NCI-H2107 (cell line): ENCODE results near the gene CDH13.

Experiments
- DNase-seq: peaks from one replicate; lab custom pipeline; 2025; lab: John Stamatoyannopoulos, UW

CDH13 gene

GRCh38 chr16:82748026-82748425, 121.3 kb downstream of the CDH13 start:
- no peak for DNase-seq

- no peak for DNase-seq
Observed at GRCh38 chr16:82750068-82750467, 123.3 kb downstream of the CDH13 start.

- DNase-seq, result no peak
Observed at GRCh38 chr16:82751020-82751419, 124.3 kb downstream of the CDH13 start.

GRCh38 chr16:82752172-82752571, 125.4 kb downstream of the CDH13 start:
- DNase-seq, result no peak

GRCh38 chr16:82753821-82754220, 127.1 kb downstream of the CDH13 start:
- no peak for DNase-seq

GRCh38 chr16:82754716-82755513, 128.1 kb downstream of the CDH13 start:
- no peak for DNase-seq

- no peak for DNase-seq
Observed at GRCh38 chr16:82755570-82756282, 129.0 kb downstream of the CDH13 start.

- no peak for DNase-seq
Observed at GRCh38 chr16:82756283-82756599, 129.5 kb downstream of the CDH13 start.

- DNase-seq, result no peak
Observed at GRCh38 chr16:82758406-82758805, 131.6 kb downstream of the CDH13 start.

GRCh38 chr16:82758904-82759303, 132.1 kb downstream of the CDH13 start:
- no peak for DNase-seq

GRCh38 chr16:82761236-82761635, 134.5 kb downstream of the CDH13 start:
- no peak for DNase-seq

- DNase-seq, result no peak
Observed at GRCh38 chr16:82761858-82762257, 135.1 kb downstream of the CDH13 start.

GRCh38 chr16:82763371-82763770, 136.6 kb downstream of the CDH13 start:
- no peak for DNase-seq

- DNase-seq, result no peak
Observed at GRCh38 chr16:82767198-82767597, 140.4 kb downstream of the CDH13 start.

- no peak for DNase-seq
Observed at GRCh38 chr16:82767808-82768207, 141.0 kb downstream of the CDH13 start.

GRCh38 chr16:82769845-82770244, 143.1 kb downstream of the CDH13 start:
- DNase-seq, result no peak

- DNase-seq, result no peak
Observed at GRCh38 chr16:82772215-82772614, 145.4 kb downstream of the CDH13 start.

GRCh38 chr16:82773018-82773417, 146.2 kb downstream of the CDH13 start:
- no peak for DNase-seq

- no peak for DNase-seq
Observed at GRCh38 chr16:82776470-82777146, 149.8 kb downstream of the CDH13 start.

GRCh38 chr16:82782715-82783251, 156.0 kb downstream of the CDH13 start:
- no peak for DNase-seq

GRCh38 chr16:82783933-82784572, 157.3 kb downstream of the CDH13 start:
- DNase-seq, result no peak

GRCh38 chr16:82784573-82784968, 157.8 kb downstream of the CDH13 start:
- no peak for DNase-seq
